Smooth muscle cell of the brain vasculature (primary cell): ENCODE data around the gene RBKS.

Experiments
- DNase-seq: peaks from one replicate; pipeline ENCODE4 v3.0.0-alpha.2; 2012; ENCODE audit warnings: low read depth, low spot score

RBKS gene

DNA sequence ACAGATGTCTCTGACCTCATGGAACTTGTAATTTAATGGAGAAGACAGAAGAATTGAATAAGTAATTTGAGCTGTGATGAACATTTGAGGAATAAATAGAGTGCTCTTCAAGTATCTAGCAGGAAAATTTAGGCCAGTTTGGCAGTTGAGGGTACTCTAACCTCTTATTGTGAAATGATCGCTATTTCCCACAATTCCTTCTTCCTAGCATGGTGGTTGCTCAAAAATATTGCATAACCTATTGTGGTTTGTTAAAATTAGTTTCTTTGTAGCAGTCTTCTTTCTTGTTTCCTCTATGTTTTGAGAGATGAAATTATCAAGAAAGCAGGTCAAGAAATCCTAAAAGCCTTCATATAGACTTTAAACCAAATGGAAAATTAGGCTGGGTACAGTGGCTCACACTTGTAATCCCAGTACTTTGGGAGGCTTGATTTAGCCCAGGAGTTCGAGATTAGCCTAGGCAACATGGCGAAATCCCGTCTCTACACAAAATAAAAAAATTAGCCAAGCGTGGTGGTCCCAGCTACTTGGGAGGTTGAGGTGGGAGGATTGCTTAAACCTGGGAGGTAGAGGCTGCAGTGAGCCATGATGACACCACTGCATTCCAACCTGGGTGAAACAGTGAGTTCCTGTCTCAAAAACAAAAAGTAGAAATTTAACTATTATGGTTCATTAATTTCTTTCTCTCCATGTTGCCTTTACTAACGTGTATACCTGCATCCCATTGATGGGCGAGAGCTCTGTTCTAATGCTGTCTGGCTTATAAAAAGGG is 58.7 kb downstream of the RBKS start:
- DNase-seq: no peak

DNA sequence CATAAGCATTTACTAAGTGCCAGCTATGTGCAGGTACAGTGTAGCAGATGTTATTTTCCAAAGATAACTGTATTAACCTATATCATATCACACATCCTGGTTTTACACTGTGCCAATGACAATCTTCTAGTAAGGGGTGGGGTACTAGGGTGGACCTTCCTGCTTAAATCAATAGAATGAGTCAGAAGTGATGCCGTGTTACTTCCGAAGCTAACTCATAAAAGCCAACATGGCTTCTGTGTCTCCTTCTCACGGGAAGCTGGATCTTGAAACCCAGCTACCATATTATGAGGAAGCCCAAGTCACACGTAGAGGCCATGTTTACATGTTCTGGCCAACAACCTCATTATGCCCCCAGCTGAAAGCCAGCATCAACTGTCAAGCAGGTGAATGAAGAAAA is 59.5 kb downstream of the RBKS start:
- no peak for DNase-seq

DNA sequence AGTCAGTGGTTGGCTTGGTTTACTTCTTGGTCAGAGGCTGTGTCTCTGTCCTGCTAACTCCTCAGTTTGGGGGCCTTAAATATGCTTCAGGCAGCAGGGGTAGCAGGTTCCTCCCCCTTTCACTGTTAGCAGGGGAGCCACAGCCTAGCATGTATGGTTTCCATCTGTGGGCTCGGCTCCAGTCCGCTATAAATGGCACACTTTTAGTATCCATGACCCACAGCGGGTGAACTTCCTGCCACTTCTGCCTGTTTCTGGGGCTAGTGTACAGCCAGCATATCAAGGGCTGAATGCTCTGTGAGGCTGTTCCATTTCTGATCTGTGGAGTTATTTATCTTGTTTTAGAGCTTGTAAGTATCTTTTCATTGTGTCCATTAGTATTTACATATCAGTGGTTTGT is 60.4 kb downstream of the RBKS start:
- no peak for DNase-seq

DNA sequence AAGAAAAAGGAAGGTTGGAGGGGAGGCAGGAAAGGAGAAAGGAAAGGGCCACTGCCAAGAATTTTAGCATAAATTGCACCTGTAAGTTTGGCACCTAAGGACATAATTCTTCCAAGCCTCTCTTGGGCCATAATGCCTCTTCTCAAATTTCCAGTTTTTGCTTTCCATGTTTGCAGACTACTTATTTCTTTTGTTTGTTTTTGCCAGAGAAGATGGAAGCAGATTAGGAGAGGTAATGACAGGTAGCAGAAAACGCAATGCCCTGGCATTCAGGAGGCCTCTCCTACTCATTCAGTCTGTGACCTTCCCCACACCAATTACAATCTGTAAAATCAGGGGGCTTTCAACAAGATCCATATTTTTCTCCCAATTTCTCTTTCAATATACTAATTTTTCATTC is 61.9 kb downstream of the RBKS start:
- no peak for DNase-seq

DNA sequence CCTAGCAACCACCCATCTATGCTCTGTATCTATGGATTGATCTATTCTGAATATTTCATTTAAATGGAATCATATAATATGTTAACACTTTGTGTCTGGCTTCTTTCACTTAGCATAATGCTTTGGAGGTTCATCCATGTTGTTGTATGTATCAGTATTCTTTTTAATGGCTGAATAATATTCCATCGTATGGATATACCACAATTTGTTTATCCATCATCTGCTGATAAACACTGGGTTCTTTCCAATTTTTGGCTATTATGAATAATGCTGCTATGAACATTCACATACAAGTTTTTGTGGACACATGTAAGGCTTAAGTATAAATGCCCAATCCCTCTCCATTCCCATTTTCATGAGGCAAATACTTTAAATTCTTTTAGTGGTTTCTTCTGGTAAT is 65.8 kb downstream of the RBKS start:
- no peak for DNase-seq

DNA sequence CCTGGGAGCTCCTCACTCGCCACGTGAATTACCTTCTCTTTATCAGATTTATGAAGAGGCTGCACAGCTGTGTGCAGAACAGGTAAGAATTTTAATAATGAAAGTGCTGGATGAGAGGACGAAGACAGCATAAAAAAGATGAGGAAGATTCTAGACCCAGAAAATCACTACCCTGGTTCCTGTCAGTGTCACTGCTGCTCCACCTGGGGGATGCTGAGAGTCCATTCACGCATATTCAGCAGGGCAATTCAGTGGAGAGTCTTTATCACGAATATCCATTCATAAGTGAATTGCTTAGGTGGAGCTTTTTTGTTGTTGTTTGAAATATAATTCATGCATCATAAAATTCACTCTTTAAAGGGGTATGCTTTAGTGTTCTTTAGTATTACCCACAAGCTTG is 66.6 kb downstream of the RBKS start:
- DNase-seq: no peak

DNA sequence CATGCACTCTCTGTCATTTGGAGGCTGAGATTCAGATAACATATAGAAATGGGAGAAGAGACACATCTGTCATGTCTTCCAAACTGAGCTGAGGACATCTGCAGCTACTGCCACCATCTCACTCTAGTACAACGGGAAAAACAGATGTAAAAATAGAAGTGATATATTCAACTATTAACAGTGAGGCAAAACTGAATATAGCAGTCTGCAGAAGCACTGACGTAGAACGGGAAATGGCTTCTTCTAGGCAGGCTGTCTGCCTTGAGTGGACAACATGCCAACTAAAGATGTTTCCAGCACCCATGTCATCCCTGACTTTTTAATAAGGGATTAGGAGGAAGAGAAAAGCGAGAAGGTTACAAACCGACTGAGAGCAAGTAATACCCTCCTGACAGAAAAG is 67.1 kb downstream of the RBKS start:
- no peak for DNase-seq

DNA sequence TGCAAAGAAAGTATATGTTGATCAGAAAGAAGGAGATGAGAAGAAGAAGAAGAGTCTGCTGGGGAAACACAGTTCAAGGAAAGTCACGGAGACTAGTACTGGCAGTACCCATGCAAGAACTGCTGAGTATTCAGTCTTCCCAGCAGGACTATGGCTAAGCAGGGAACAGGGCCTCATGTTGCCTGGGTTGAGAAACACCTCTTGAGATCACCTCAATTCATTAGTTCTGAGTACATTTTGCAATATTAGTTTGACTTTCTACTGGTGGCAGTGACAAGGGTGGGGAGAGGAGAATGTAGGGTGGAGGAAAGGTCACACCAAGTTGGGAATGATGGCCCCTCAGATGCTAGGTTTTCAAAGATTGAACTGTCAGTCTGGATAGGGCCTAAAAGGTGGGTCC is 68.1 kb downstream of the RBKS start:
- no peak for DNase-seq

DNA sequence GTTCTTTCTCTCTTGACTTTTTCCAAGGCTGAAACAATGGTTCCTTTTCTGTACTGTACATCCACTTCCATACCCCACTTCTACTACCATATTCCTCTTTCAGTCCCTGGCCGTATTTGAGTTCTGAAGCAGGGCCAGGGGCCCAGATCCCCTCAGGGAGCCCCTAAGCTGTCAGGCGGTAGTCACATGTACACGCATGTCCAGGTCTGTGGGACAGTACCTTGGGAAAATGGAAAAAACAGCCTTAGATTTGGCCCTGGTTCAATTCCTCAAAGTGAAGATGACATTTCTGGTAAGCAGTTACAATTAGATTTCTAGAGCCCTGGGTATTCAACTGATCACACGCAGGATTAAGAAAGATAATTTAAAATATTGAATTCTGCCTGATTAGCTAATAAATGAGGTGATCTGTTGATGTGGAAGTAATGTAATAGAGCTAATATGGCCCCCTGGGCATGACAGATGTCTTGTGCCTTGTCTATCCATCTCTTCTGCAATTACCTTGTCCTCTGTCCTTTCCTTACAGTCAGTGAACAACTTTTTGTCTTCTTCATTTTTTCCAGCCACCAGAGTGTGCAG is 74.2 kb downstream of the RBKS start:
- DNase-seq: no peak

DNA sequence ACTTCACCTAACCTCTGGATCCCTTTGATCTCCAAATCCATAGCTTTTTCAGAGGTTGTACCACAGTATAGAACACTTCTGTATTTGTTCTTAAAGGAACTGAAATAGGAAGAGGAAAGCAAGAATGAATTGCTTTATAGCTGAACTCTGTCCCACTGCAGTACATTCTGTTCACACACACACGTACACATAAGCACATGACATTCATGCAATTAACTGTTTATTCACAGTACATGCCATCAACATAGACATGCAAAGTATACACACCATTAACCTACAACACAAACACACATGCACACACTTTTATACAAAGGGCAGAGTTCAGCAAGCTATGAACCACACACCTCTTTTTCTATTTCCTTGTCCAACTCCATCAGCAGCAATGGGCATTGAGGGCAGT is 75.4 kb downstream of the RBKS start:
- no peak for DNase-seq

DNA sequence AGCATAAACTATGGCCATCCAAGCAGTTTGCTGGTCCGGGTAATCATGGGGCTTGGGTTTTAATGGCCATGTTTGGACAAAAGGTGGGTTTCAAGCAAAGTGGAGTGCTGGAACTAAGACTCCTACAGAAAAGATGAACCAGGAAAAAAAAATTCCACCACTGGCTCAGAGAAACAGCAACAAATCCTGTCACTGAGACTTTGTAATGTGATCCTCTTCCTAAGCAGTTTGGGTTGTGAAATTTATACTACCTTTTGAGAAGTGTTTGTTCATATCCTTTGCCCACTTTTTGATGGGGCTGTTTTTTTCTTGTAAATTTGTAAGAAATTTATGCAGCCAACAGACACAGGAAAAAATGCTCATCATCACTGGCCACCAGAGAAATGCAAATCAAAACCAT is 78.4 kb downstream of the RBKS start:
- DNase-seq: no peak

DNA sequence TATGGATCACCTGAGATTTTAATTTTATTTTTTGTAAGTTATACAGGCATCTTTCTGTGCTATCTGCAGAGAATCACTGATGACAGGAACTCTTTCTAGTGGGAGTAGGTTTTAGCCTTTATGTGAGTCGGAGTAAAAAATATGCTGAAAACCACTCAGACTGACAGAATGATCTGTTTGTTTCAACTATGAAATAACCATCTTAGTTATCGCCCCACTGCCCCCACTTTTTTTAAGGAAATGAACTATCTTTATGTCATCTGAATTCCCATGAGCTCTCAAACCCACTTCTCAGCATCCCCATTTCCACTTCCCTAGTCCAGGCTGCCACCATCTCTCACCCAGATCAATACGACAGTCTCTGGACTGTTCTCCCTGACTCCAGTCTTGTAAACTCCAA is 79.7 kb downstream of the RBKS start:
- no peak for DNase-seq

DNA sequence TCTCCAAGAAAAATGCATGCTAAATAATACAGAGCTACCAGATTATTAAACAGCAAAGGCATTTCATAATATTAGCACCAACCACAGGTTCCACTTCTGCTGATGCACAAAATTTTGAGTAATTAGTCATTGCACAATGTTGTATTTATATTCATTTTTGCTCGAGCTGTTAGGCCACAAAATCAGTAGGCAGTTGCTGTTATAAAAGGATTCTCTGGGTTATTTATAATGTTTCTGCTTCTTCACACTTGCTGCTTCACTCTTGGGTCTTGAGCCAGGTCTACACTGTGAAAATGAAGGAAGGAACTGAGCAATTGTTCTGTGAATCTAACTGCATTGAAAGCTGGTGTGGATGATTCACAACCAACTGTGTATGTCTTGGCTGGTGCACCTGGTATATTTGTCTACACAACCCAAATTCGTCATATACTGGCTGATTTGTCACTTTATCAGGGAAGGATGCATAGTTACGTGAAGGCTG is 80.4 kb downstream of the RBKS start:
- DNase-seq: no peak

DNA sequence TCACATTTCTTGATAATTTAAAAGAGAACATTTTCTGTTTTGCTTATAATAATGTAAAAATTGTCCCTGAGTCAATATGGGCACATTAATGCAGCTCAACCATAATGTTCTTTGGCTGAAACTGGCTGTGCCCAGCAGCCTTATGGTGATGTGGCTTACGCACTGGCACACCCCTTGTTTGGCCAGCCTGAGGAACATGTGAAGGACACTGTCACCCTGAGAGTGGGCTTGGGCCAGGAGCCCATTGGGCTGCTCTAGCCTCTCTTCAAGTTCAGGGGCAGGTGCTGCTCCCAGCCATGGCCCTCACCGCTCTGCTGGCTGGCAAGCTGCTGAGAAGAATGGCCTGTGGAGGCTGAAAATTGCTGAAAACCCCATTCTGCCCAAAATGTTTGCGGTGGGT is 81.2 kb downstream of the RBKS start:
- DNase-seq: no peak

DNA sequence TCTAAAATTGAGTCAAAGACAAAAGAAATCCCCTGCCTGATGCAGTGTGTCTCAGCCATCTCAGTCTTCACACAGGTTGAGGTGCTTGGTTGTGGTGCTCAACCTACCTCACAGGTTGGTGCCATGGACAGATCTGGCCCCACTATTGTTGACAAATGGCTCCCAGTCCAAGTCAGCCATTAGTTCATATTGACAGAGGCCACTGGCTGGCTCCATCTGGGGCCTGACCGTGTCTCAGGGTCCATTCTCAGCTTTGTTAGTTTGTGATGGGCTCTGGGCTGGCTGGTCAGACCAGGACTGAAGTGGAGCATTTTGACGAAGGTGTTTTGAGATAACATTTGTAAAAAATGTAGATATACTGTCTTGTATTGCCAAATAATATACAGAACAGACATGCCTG is 81.8 kb downstream of the RBKS start:
- DNase-seq: no peak

DNA sequence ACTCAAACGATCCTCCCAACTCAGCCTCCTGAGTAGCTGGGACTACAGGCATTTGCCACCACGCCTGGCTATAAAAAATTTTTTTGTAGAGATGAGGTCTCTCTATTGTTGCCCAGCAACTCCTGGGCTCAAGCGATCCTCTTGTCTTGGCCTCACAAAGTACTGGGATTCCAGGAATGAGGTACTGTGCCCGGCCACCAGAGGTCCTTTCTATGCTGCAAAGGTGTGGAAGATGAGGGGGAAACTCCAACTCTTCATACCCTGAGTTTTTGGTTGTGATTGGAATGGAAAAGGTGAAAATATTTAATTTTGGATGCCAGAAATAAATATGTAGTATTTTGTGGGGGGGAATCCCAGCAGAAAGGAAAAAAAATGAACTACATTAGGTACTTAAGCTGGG is 82.7 kb downstream of the RBKS start:
- DNase-seq: no peak

DNA sequence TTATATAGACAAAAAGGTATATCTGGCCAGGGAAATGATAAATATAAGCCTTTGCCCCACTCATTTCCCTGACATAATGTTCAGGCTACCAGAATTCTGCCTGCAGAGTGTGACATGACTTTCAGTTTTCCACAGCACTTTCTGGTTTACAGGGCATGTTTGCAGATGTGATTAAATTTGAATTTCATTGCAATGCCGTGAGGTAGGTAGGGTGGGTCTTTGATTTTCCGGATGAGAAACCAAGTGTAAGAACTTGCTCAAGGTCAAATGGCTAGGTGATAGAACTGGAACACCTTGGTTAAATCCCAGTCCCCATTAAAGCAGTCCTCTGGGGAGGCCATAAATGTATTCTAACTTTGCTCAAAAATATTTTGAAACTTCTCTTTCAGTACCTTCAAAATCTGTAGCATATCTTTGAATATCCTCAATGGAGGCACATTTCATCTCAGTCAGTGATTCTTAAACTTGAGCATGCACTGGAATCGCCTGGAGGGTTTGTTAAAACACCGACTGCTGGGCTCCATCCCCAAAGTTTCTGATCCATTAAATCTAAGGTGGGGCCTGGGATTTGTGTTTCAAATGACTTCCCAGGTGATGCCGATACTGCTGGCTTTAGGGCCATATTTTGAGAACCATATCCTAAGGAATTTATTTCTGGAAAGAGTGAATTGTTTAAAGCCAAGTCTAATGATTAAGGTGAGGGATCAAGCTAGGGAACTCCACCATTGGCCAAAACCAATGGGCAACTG is 83.7 kb downstream of the RBKS start:
- no peak for DNase-seq

DNA sequence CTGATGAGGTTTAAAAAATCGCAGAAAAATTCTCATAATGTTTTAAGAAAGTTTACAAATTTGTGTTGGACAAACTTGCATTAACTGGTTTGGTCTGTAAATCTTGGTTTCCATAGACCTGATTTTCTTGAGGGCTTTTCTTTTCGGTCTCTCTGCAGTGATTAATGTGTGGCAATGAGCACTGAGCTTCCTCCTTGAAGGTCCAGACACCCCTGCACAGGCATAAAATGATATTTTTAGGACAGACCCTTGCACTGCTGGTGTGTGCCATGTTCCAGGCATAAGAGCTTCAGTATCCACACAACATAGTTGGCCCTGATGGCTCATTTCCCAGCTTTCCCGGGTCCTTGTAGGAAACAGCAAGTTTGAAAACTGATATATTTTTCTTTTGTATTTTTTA is 85.0 kb downstream of the RBKS start:
- DNase-seq: no peak

DNA sequence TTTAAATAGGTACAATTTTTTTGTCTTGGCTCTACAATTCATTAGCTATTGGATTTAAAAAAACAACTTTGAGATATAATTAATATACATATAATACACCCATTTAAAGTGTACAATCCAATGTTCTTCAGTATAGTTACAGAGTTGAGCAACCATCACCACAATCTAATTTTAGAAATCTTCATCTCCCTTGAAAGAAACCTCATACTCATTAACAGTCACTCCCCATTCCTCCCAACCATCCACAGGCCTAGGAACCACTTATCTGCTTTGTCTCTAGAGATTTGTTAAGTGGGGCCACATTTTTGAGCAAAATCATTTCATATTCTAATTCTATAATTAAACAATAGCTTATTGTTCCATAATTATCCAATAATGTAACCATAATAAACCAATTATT is 86.0 kb downstream of the RBKS start:
- no peak for DNase-seq

DNA sequence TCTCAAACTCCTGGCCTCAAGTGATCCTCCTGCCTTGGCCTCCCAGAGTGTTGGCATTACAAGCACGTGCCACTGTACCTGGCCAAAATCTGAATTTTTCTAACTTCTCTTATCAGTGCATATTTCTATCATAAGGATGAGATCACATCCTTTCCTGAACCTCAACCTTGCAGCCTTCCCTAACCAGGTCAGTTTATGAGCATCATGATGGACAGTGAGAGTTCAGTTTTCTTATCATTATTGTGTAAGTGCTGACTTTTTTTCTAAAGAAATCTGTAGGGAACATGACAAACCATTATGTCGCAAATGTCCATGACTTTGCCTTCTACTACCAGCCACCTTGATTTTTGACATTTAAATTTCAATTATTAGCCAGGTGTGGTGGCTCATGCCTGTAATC is 87.1 kb downstream of the RBKS start:
- DNase-seq: no peak

DNA sequence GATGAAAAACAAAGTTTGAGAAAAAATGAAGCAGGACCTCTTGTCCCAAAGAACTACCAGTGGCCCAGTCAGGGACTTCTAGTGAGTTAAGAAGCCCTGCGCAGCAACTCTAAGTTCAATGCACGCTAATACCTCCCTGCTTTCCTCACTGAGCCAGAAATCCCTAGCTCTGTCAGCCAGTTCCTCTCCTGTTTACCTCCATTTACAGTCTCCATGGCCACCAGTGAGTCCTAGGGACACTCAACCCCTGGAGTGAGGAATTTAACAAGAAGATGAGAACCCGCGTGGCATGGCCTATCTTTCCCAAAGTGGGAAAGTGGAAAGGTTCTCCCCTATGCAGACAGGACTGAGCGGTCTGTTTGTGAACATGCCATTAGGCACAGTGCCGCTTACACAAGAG is 87.6 kb downstream of the RBKS start:
- DNase-seq: no peak

DNA sequence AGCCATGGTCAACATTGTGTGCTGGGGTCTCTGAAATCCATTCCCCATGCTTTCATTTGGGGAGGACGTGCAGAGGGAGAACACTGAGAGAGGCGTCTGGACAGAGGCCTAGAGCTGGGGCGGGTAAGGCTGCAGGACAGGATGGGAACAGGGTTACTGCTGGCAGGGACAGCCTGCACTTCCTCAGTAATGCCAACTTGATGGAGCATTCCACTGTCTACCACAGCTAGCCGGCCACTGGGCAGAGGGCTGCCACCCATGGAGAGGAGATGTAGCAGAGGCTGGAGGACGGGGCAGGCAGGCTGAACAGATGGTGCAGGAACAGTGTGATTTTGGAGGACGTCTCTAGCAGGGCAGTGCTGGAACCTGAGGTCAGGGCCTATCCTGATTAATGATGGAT is 89.3 kb downstream of the RBKS start:
- no peak for DNase-seq

DNA sequence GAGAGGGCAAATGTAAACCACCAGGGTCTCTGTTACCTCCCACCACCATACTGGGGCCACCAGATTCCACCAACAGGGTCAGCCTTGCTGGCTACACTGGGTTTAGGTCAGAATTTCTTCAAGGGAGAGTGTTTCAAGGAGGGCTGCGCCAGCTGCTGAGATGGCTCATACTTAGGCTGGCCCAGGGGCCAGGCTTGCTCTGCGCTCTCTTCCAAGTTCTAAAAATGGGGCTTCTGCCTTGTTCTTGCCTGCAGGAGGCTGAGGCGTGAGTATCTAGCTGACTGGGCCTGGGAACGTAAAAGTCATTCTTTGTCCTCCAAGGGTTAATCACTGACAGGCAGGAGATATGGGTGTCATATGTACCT is 90.6 kb downstream of the RBKS start:
- DNase-seq: no peak
